Measurements from ENCODE around the gene HOXD10.

The HOXD10 gene

DNA sequence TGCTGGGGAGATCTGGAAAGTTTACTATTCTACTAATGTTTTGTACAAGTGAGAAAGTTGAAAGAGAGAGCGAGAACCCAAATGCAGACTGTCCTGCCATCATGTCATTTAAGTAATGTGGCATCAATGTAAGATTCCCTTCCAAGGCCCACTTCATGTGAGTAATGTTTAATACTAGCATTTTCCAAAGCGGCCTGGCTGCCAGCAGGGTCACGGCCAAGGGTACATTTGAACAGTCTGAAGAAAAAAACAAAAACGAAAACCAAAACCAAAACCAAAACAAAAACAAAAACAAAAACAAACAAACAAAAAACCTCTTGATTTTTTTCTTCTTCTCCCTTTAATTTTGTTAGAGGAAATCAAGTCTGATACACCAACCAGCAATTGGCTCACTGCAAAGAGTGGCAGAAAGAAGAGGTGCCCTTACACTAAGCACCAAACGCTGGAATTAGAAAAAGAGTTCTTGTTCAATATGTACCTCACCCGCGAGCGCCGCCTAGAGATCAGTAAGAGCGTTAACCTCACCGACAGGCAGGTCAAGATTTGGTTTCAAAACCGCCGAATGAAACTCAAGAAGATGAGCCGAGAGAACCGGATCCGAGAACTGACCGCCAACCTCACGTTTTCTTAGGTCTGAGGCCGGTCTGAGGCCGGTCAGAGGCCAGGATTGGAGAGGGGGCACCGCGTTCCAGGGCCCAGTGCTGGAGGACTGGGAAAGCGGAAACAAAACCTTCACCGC, 2.2 kb downstream of the HOXD10 start:
- TF ChIP-seq, protein P1, sequence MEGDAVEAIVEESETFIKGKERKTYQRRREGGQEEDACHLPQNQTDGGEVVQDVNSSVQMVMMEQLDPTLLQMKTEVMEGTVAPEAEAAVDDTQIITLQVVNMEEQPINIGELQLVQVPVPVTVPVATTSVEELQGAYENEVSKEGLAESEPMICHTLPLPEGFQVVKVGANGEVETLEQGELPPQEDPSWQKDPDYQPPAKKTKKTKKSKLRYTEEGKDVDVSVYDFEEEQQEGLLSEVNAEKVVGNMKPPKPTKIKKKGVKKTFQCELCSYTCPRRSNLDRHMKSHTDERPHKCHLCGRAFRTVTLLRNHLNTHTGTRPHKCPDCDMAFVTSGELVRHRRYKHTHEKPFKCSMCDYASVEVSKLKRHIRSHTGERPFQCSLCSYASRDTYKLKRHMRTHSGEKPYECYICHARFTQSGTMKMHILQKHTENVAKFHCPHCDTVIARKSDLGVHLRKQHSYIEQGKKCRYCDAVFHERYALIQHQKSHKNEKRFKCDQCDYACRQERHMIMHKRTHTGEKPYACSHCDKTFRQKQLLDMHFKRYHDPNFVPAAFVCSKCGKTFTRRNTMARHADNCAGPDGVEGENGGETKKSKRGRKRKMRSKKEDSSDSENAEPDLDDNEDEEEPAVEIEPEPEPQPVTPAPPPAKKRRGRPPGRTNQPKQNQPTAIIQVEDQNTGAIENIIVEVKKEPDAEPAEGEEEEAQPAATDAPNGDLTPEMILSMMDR (IDR thresholded peaks at IDR 0.05; ENCODE audit: low read depth, low read length): peak; percentile 23
- peak in 1 of 2 donors; percentile 20 for DNase-seq (ENCODE audit: low read depth in 2 of 2)
- H3K4me3 ChIP-seq (replicated peaks in 1 of 2; ENCODE audit: low read depth in 2 of 2, low read length in 2 of 2): no peak overlapping the region

DNA sequence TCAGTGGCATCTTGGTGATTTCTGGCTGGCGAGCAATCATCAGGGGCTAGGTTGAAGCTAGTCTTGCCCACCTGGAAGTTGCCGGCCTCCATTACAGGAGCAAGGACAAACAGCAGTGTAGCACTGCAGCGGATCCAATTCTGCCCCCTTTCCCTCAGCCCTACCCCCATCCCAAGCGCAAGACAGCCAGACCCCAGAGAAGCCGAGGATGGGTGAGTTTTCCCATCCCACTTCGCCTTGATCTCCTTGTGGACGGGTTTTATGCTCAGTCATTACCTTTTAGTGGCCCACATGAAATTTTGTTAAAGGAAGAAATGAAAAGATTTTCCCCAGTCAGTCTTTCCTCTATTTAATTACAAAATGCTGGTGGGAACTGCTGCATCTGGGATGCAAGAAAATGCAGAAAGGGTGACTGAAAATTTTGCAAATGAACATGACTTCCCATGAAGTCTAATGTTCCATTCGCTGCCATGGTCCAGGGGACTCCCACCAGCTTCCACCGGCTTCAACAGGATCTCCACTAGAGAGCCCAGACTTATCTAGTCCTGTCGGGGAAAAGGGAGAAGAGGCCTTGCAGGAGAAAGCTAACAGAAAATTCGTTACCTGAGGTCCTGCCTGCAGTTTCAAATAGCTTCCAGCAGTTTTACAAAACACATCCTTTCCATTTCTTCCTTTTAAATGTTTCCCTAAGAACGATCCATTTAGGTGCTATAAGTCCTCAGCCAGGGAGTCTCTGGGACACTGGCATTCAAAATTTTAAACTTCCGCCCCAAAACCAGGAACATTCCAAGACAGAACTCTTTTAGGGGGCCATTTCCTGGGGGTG, 4.0 kb downstream of the HOXD10 start:
- no peak overlapping the region for H3K4me3 ChIP-seq (replicated peaks in 1 of 2; ENCODE audit: low read depth in 2 of 2, low read length in 2 of 2)
- TF ChIP-seq, protein P1 (IDR thresholded peaks at IDR 0.05; ENCODE audit: low read depth, low read length): no peak
- no peak for DNase-seq (ENCODE audit: low read depth in 2 of 2)

DNA sequence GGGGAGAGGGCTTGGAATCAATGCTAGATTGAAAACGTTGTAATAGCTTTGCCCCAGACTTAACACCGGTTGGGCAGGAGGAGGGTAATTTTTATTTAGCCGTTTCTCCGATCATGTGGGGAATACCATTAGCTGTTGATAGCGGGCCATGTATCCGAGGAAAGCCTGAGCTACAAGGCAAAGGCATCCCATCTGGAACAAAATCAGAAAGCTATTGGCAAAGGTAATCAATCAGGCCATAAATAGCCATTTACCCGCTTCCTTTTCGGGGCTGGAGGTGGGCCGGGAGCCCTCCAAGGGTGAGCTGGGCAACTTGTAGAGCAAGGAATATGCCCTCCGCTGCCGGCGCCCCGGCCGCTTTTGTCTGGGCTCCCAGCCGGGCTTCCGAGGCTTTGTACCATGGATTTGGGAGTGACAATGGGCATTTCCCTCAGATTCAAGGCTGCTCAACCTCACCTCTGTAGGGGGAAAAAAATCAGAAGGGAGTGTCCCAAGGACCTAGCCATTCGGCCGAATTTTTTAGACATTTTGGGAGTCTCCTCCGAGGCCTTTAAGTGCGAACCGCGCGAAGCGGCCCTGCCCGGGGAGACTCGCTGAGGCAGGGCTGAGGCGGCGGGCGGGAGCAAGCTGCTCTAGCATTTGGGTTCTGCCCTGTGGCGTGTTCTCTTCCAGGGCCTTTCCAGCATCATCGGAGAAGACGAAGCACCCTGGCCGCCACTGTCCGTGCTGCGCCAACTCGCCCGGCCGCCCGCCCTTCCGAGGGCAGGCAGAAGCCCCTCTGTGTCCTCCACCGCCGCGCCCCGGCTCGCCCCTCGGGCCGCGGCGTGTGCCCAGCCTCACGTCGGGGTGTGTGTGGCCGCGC, 4.8 kb downstream of the HOXD10 start:
- H3K4me3 ChIP-seq (replicated peaks in 1 of 2; ENCODE audit: low read depth in 2 of 2, low read length in 2 of 2): no peak overlapping the region
- no peak for DNase-seq (ENCODE audit: low read depth in 2 of 2)
- TF ChIP-seq, protein P1 (IDR thresholded peaks at IDR 0.05; ENCODE audit: low read depth, low read length): no peak

- TF ChIP-seq, protein P1 (IDR thresholded peaks at IDR 0.05; ENCODE audit: low read depth, low read length): no peak
- H3K4me3 ChIP-seq (replicated peaks in 1 of 2; ENCODE audit: low read depth in 2 of 2, low read length in 2 of 2): peak overlapping the region in 1 of 2 donors; percentile 2
- DNase-seq (ENCODE audit: low read depth in 2 of 2): no peak
Observed at GRCh38 chr2:176122052-176122682, 5.6 kb downstream of the HOXD10 start.

DNA sequence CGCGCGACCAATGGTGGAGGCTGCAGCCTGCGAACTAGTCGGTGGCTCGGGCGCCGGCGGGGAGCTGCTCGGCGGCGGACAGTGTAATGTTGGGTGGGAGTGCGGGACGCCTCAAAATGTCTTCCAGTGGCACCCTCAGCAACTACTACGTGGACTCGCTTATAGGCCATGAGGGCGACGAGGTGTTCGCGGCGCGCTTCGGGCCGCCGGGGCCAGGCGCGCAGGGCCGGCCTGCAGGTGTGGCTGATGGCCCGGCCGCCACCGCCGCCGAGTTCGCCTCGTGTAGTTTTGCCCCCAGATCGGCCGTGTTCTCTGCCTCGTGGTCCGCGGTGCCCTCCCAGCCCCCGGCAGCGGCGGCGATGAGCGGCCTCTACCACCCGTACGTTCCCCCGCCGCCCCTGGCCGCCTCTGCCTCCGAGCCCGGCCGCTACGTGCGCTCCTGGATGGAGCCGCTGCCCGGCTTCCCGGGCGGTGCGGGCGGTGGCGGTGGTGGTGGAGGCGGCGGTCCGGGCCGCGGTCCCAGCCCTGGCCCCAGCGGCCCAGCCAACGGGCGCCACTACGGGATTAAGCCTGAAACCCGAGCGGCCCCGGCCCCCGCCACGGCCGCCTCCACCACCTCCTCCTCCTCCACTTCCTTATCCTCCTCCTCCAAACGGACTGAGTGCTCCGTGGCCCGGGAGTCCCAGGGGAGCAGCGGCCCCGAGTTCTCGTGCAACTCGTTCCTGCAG, 6.3 kb downstream of the HOXD10 start, which contains the start of gene HOXD9:
Gene HOXD9 (plus strand): TSS at position 37 of the 728 bp plus-strand sequence. CDS start 50 bp downstream, at position 87.
- DNase-seq (ENCODE audit: low read depth in 2 of 2): no peak
- peak within 1 kb of the TSS in 1 of 2 donors; percentile 2 for H3K4me3 ChIP-seq (replicated peaks in 1 of 2; ENCODE audit: low read depth in 2 of 2, low read length in 2 of 2)
- TF ChIP-seq, protein P1 (IDR thresholded peaks at IDR 0.05; ENCODE audit: low read depth, low read length): no peak
